WI38 (cell line): Measurements from ENCODE around the gene PARD3B.

Experiments used
- H3K4me3 ChIP-seq: 2 replicates; pipeline ENCODE4 v1.5.1; 2011; ENCODE audit warnings: low read depth, mild to moderate bottlenecking, control low read depth, low read length
- CTCF ChIP-seq: IDR thresholded peaks from 2 replicates; pipeline ENCODE4 v1.5.1; 2012; ENCODE audit warnings: low read depth, mild to moderate bottlenecking, control low read depth, low read length

The PARD3B gene

GRCh38 chr2:204505946-204506345 lies 39.3 kb upstream of the PARD3B start:
- H3K4me3 ChIP-seq = no peak overlapping the region
- no peak for TF ChIP-seq CTCF

- no peak overlapping the region for H3K4me3 ChIP-seq
- TF ChIP-seq CTCF = no peak
Measured at GRCh38 chr2:204507636-204508035, 37.6 kb upstream of the PARD3B start.

GRCh38 chr2:204510709-204511420 lies 34.4 kb upstream of the PARD3B start:
- TF ChIP-seq CTCF = no peak
- no peak overlapping the region for H3K4me3 ChIP-seq

GRCh38 chr2:204514439-204514838 lies 30.8 kb upstream of the PARD3B start:
- H3K4me3 ChIP-seq = no peak overlapping the region
- no peak for TF ChIP-seq CTCF

- TF ChIP-seq CTCF = no peak
- H3K4me3 ChIP-seq = no peak overlapping the region
Measured at GRCh38 chr2:204515416-204515815, 29.9 kb upstream of the PARD3B start.

- no peak for TF ChIP-seq CTCF
- H3K4me3 ChIP-seq = no peak overlapping the region
Measured at GRCh38 chr2:204517154-204517553, 28.1 kb upstream of the PARD3B start.

- no peak for TF ChIP-seq CTCF
- H3K4me3 ChIP-seq = no peak overlapping the region
Measured at GRCh38 chr2:204529795-204530463, 15.3 kb upstream of the PARD3B start.
